ENCODE measurements around the gene CERS6.
"Not testable (repeated sequence)": the region's sequence is repeated elsewhere in the genome, so short reads cannot be mapped to it uniquely, and the experiment has no call there.

The CERS6 gene

GRCh38 chr2:168501466-168502065 lies 45.5 kb downstream of the CERS6 start:
- no peak for DNase-seq (ENCODE audit: low read depth)

GRCh38 chr2:168502852-168503251 lies 46.8 kb downstream of the CERS6 start:
- DNase-seq (ENCODE audit: low read depth) = not testable (repeated sequence)

- DNase-seq (ENCODE audit: low read depth) = no peak
These were observed 47.8 kb downstream of the CERS6 start for GRCh38 chr2:168503901-168504300.

- DNase-seq (ENCODE audit: low read depth) = no peak
These were observed 48.3 kb downstream of the CERS6 start for GRCh38 chr2:168504323-168504722.

GRCh38 chr2:168510125-168510756 lies 54.2 kb downstream of the CERS6 start:
- DNase-seq (ENCODE audit: low read depth) = no peak

GRCh38 chr2:168514692-168515091 lies 58.6 kb downstream of the CERS6 start:
- DNase-seq (ENCODE audit: low read depth) = no peak

GRCh38 chr2:168515502-168515901 lies 59.4 kb downstream of the CERS6 start:
- DNase-seq (ENCODE audit: low read depth) = no peak

- no peak for DNase-seq (ENCODE audit: low read depth)
These were observed 61.7 kb downstream of the CERS6 start for GRCh38 chr2:168517816-168518215.

- no peak for DNase-seq (ENCODE audit: low read depth)
These were observed 62.5 kb downstream of the CERS6 start for GRCh38 chr2:168518555-168519066.

GRCh38 chr2:168519534-168520308 lies 63.6 kb downstream of the CERS6 start:
- DNase-seq (ENCODE audit: low read depth) = no peak

- no peak for DNase-seq (ENCODE audit: low read depth)
These were observed 65.1 kb downstream of the CERS6 start for GRCh38 chr2:168521053-168521741.

- DNase-seq (ENCODE audit: low read depth) = no peak
These were observed 66.4 kb downstream of the CERS6 start for GRCh38 chr2:168522446-168522845.

GRCh38 chr2:168524005-168524404 lies 67.9 kb downstream of the CERS6 start:
- DNase-seq (ENCODE audit: low read depth) = no peak

GRCh38 chr2:168525020-168525419 lies 68.9 kb downstream of the CERS6 start:
- DNase-seq (ENCODE audit: low read depth) = no peak

- no peak for DNase-seq (ENCODE audit: low read depth)
These were observed 69.8 kb downstream of the CERS6 start for GRCh38 chr2:168525716-168526446.

- DNase-seq (ENCODE audit: low read depth) = no peak
These were observed 70.6 kb downstream of the CERS6 start for GRCh38 chr2:168526641-168527040.

- no peak for DNase-seq (ENCODE audit: low read depth)
These were observed 71.9 kb downstream of the CERS6 start for GRCh38 chr2:168528016-168528415.

- DNase-seq (ENCODE audit: low read depth) = no peak
These were observed 72.4 kb downstream of the CERS6 start for GRCh38 chr2:168528469-168528868.

GRCh38 chr2:168529054-168529833 lies 73.2 kb downstream of the CERS6 start:
- no peak for DNase-seq (ENCODE audit: low read depth)

GRCh38 chr2:168529900-168530561 lies 74.0 kb downstream of the CERS6 start:
- DNase-seq (ENCODE audit: low read depth) = no peak

Measured in T follicular helper cell (primary cell).